Mesendoderm (in vitro differentiated cells): ENCODE data around the gene INPP5J.

Source experiments
- DNase-seq: peaks from one replicate; pipeline ENCODE4 v3.0.0; 2013
- H2AK5ac ChIP-seq: 2 replicates; pipeline ENCODE4 v1.6.1; 2013; ENCODE audit warnings: low read length, inconsistent platforms
- H2BK120ac ChIP-seq: 2 replicates; pipeline ENCODE4 v1.6.1; 2013; ENCODE audit warnings: low read depth, mild to moderate bottlenecking, low read length, moderate library complexity, mixed read lengths
- H2BK15ac ChIP-seq: replicated peaks from 2 replicates; pipeline ENCODE4 v1.6.1; 2013; ENCODE audit warnings: low read depth, mild to moderate bottlenecking, moderate library complexity
- H2BK5ac ChIP-seq: 2 replicates; pipeline ENCODE4 v1.6.1; 2013; ENCODE audit warnings: low read length, inconsistent platforms
- H3K18ac ChIP-seq: 2 replicates; pipeline ENCODE4 v1.6.1; 2013; ENCODE audit warnings: mild to moderate bottlenecking, low read length, mixed read lengths
- H3K23ac ChIP-seq: one replicate; pipeline ENCODE4 v1.6.1; 2013; ENCODE audit warnings: low read length
- H3K27ac ChIP-seq: 2 replicates; pipeline ENCODE4 v1.5.1; 2013; ENCODE audit warnings: low read depth, mild to moderate bottlenecking, inconsistent platforms, low read length, moderate library complexity
- H3K27me3 ChIP-seq: 2 replicates; pipeline ENCODE4 v1.6.1; 2013; ENCODE audit warnings: low read length, control low read depth, mild to moderate bottlenecking, inconsistent platforms; ENCODE audit not compliant: insufficient read depth, poor library complexity
- H3K36me3 ChIP-seq: 2 replicates; pipeline ENCODE4 v1.6.1; 2013; ENCODE audit warnings: low read length, inconsistent platforms; ENCODE audit not compliant: control insufficient read depth, insufficient read depth
- H3K4ac ChIP-seq: one replicate; pipeline ENCODE4 v1.6.1; 2013; ENCODE audit warnings: low read depth, mild to moderate bottlenecking, low read length, moderate library complexity
- H3K4me1 ChIP-seq: 2 replicates; pipeline ENCODE4 v1.6.1; 2013; ENCODE audit warnings: low read depth, low read length, inconsistent platforms; ENCODE audit not compliant: control insufficient read depth
- H3K4me2 ChIP-seq: 2 replicates; pipeline ENCODE4 v1.6.1; 2013; ENCODE audit warnings: low read length
- H3K4me3 ChIP-seq: 2 replicates; pipeline ENCODE4 v1.5.1; 2013; ENCODE audit warnings: mild to moderate bottlenecking, low read length
- H3K56ac ChIP-seq: one replicate; pipeline ENCODE4 v1.6.1; 2013; ENCODE audit warnings: low read length
- H3K79me1 ChIP-seq: 2 replicates; pipeline ENCODE4 v1.6.1; 2013; ENCODE audit warnings: low read length, inconsistent platforms
- H3K79me2 ChIP-seq: 2 replicates; pipeline ENCODE4 v1.6.1; 2013; ENCODE audit warnings: mild to moderate bottlenecking, low read length; ENCODE audit not compliant: control insufficient read depth, insufficient read depth
- H3K9ac ChIP-seq: 2 replicates; pipeline ENCODE4 v1.6.1; 2013; ENCODE audit warnings: low read length, inconsistent platforms
- H4K5ac ChIP-seq: one replicate; pipeline ENCODE4 v1.6.1; 2013; ENCODE audit warnings: low read length
- H4K8ac ChIP-seq: one replicate; pipeline ENCODE4 v1.6.1; 2013; ENCODE audit warnings: low read depth, mild to moderate bottlenecking, control low read depth, low read length, moderate library complexity
- WGBS: extraction: QIAGEN DNeasy Blood & Tissue Kit; methylation state at CpG from one replicate; pipeline ENCODE4 v1.1.7; 2013; ENCODE audit warnings: low lambda C conversion rate, missing lambda C conversion rate; ENCODE audit not compliant: insufficient coverage; ENCODE audit errors: extremely low coverage; 5-methylcytosine and 5-hydroxymethylcytosine counted together

Gene INPP5J

GRCh38 chr22:31139866-31140716 lies 17.3 kb downstream of the INPP5J start, which contains the start of gene PLA2G3:
Gene PLA2G3 (minus strand): TSS chr22:31140508. CDS start chr22:31140354, 154 bp downstream.
- no peak within 1 kb of the TSS for H3K23ac ChIP-seq
- no peak within 1 kb of the TSS for H4K8ac ChIP-seq
- H3K36me3 ChIP-seq: peaks cover 3% of the 10 kb centered on the region
- no peak within 1 kb of the TSS for H2BK15ac ChIP-seq
- H3K18ac ChIP-seq: peak within 1 kb of the TSS; percentile 10
- H2BK5ac ChIP-seq: peak within 1 kb of the TSS; percentile 38
- no peak within 1 kb of the TSS for H3K27ac ChIP-seq
- H3K27me3 ChIP-seq: no peaks in the 10 kb centered on the region
- peak within 1 kb of the TSS; percentile 65 for H3K9ac ChIP-seq
- whole genome bisulfite sequencing: no CpG with 5 or more reads among the region's 24 CpGs
- H3K4me3 ChIP-seq: peak within 1 kb of the TSS; percentile 28
- H4K5ac ChIP-seq: no peak within 1 kb of the TSS
- peak within 1 kb of the TSS; percentile 76 for H2AK5ac ChIP-seq
- peak within 1 kb of the TSS; percentile 71 for H3K4me2 ChIP-seq
- H3K4me1 ChIP-seq: peaks cover 4% of the 10 kb centered on the region
- H3K79me1 ChIP-seq: peaks cover 7% of the 10 kb centered on the region
- no peak within 1 kb of the TSS for H2BK120ac ChIP-seq
- DNase-seq: peak; percentile 98
- H3K79me2 ChIP-seq: peaks cover 11% of the 10 kb centered on the region
- peak within 1 kb of the TSS; percentile 46 for H3K4ac ChIP-seq
- H3K56ac ChIP-seq: peak within 1 kb of the TSS; percentile 89

DNA sequence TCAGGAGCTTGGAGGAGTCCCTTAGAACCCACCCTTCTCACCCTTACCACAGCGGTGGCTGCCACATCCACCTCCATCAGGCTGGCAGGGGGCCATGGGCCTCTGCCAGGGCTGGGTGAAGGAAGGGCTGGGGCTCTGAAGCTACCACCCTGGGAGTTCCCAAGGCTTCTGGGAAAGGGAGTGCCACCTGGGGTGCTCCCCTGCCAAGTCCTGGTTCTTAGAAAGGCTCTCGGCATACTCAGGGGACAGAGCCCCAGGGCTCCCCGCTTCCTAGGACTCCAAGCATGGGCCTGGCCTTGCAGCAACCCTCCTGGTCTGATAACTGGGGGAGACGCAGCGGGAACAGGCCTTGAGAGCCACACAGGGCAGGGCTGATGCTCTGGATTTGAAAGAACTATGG lies 18.0 kb downstream of the INPP5J start:
- peak overlapping the region; percentile 46 for H3K4ac ChIP-seq
- peak overlapping the region; percentile 79 for H3K56ac ChIP-seq
- H3K36me3 ChIP-seq: no peaks in the 10 kb centered on the region
- no peak overlapping the region for H3K9ac ChIP-seq
- H3K79me1 ChIP-seq: peaks cover 7% of the 10 kb centered on the region
- no peak overlapping the region for H3K4me3 ChIP-seq
- H3K23ac ChIP-seq: no peak overlapping the region
- H3K79me2 ChIP-seq: peaks cover 11% of the 10 kb centered on the region
- peak overlapping the region; percentile 10 for H3K18ac ChIP-seq
- H2BK5ac ChIP-seq: peak overlapping the region; percentile 38
- H4K8ac ChIP-seq: no peak overlapping the region
- H4K5ac ChIP-seq: no peak overlapping the region
- no peak overlapping the region for H3K27ac ChIP-seq
- DNase-seq: no peak
- H3K4me2 ChIP-seq: no peak overlapping the region
- H2BK120ac ChIP-seq: no peak overlapping the region
- peaks cover 4% of the 10 kb centered on the region for H3K4me1 ChIP-seq
- peak overlapping the region; percentile 76 for H2AK5ac ChIP-seq
- H2BK15ac ChIP-seq: no peak overlapping the region
- no peaks in the 10 kb centered on the region for H3K27me3 ChIP-seq
- no CpG with 5 or more reads among the region's 5 CpGs for WGBS

GRCh38 chr22:31141551-31141950 lies 18.8 kb downstream of the INPP5J start:
- Histone ChIP-seq H3K56ac (peak overlapping the region; percentile 39), H3K36me3 (no peaks in the 10 kb centered on the region), H3K79me2 (peaks cover 11% of the 10 kb centered on the region), H2BK120ac (no peak overlapping the region), H3K4ac (no peak overlapping the region), H2AK5ac (peak overlapping the region; percentile 76), H3K4me3 (no peak overlapping the region), H3K4me2 (no peak overlapping the region), H2BK15ac (no peak overlapping the region), H3K27me3 (no peaks in the 10 kb centered on the region), H3K23ac (no peak overlapping the region), H4K8ac (no peak overlapping the region), H2BK5ac (no peak overlapping the region), H3K9ac (no peak overlapping the region), H3K27ac (no peak overlapping the region), H3K4me1 (peaks cover 4% of the 10 kb centered on the region), H3K79me1 (peaks cover 7% of the 10 kb centered on the region), H4K5ac (no peak overlapping the region), H3K18ac (no peak overlapping the region)
- WGBS: no CpG with 5 or more reads among the region's 2 CpGs
- no peak for DNase-seq

DNA sequence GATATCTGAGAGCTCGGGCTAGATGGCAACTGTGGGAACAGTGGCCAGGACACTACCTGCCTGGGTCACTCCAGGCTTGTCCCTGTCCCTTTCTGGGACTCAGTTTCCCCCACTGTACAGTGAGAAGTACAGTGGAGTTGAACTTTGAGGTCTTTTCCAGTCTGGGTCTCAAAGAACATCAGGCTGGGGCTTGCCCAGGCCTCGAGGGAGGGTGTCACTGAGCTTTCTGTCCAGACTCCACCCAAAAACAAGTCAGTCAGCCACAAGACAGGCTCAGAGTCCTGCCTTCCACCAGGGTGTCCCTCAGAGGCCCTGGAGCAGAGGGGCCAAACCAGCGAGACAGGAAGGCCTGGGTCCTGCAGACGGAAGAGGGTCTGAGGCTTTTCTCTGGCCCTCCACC lies 19.5 kb downstream of the INPP5J start:
- Histone ChIP-seq H3K27ac (no peak overlapping the region), H3K18ac (no peak overlapping the region), H3K56ac (no peak overlapping the region), H3K36me3 (no peaks in the 10 kb centered on the region), H2BK5ac (no peak overlapping the region), H2AK5ac (no peak overlapping the region), H3K4me3 (no peak overlapping the region), H4K5ac (no peak overlapping the region), H3K79me2 (peaks cover 11% of the 10 kb centered on the region), H3K4ac (no peak overlapping the region), H3K23ac (no peak overlapping the region), H2BK15ac (no peak overlapping the region), H2BK120ac (no peak overlapping the region), H4K8ac (no peak overlapping the region), H3K27me3 (no peaks in the 10 kb centered on the region), H3K4me1 (peaks cover 4% of the 10 kb centered on the region), H3K4me2 (no peak overlapping the region), H3K9ac (no peak overlapping the region), H3K79me1 (peaks cover 7% of the 10 kb centered on the region)
- WGBS: no CpG with 5 or more reads among the region's 4 CpGs
- DNase-seq: no peak

DNA sequence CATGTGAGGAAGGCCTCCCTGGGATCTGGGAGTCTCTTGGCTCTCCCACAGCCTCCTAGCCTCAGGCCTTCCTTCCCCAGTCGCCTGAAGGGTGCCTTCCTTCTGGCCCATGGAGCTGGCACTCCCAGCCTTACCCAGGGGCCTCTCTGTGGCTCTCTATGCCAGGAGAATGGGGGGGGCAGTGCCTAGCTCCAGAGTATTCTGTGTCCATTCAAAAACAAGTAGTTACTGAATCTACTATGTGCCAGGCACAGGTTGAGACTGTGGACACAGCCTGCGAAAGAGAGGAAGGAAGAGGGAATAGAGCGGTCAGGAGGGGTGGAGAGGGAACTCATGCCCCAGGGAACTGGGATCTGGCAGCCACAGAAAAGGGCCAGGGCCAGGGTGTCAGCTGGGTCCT lies 20.3 kb downstream of the INPP5J start:
- no CpG with 5 or more reads among the region's 3 CpGs for WGBS
- H2AK5ac ChIP-seq: no peak overlapping the region

More for the DNA sequence above, 20.3 kb downstream of the INPP5J start:
- Histone ChIP-seq H3K36me3 (no peaks in the 10 kb centered on the region), H2BK120ac (no peak overlapping the region), H4K8ac (no peak overlapping the region), H2BK5ac (no peak overlapping the region), H3K23ac (no peak overlapping the region), H3K27ac (no peak overlapping the region), H2BK15ac (no peak overlapping the region), H3K79me2 (peaks cover 11% of the 10 kb centered on the region), H3K4me3 (no peak overlapping the region), H3K4ac (no peak overlapping the region), H3K4me2 (no peak overlapping the region), H3K4me1 (peaks cover 4% of the 10 kb centered on the region), H3K79me1 (peaks cover 7% of the 10 kb centered on the region), H3K56ac (no peak overlapping the region), H4K5ac (no peak overlapping the region), H3K27me3 (no peaks in the 10 kb centered on the region), H3K9ac (no peak overlapping the region), H3K18ac (no peak overlapping the region)
- DNase-seq: no peak
